ENCODE data around the gene TWF2. TPM values are rescaled to one million over a fixed set of nuclear protein-coding genes. Genes with fewer than 3 reads are reported as not detected.

The TWF2 gene
- total and polyA plus RNA-seq, 2 of the 13 experiments (the other 11 are each of a cell fraction or from before 2014, with no cell fraction given) = 45.5 to 108 TPM

DNA sequence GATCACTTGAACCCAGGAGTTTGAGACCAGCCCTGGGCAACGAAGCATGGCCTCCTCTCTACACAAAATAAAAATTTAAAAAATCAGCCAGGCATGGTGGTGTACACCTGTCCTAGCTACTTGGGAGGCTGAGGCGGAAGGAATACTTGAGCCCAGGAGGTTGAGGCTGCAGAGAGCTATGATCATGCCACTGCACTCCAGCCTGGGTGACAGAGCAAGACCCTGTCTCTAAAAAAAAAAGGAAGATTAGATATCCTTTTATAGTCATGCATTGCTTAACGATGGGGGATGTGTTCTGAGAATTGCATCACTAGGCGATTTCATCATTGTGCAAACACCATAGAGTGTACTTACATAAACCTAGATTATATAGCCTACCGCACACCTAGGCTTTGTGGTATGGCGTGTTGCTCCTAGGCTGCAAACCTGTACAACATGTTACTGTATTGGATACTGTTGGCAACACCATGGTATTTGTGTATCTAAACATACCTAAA, 28.4 kb downstream of the TWF2 start (continued):
- no peak for TF ChIP-seq MYNN (CRISPR knock-in tag; IDR thresholded peaks at IDR 0.05; ENCODE audit: low read depth)
- TF ChIP-seq, protein P1, sequence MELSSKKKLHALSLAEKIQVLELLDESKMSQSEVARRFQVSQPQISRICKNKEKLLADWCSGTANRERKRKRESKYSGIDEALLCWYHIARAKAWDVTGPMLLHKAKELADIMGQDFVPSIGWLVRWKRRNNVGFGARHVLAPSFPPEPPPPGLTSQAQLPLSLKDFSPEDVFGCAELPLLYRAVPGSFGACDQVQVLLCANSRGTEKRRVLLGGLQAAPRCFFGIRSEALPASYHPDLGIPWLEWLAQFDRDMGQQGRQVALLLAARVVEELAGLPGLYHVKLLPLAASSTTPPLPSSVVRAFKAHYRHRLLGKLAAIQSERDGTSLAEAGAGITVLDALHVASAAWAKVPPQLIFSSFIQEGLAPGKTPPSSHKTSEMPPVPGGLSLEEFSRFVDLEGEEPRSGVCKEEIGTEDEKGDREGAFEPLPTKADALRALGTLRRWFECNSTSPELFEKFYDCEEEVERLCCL (CRISPR knock-in tag; IDR thresholded peaks at IDR 0.05; ENCODE audit: borderline replicate concordance) = no peak
- TF ChIP-seq HOXA9 (CRISPR knock-in tag; IDR thresholded peaks at IDR 0.05; ENCODE audit: borderline replicate concordance) = no peak
- TF ChIP-seq FLYWCH1 (CRISPR knock-in tag; IDR thresholded peaks at IDR 0.05) = no peak
- no peak for TF ChIP-seq ZNF780A (CRISPR knock-in tag; IDR thresholded peaks at IDR 0.05)
- TF ChIP-seq MTF1 (CRISPR knock-in tag; IDR thresholded peaks at IDR 0.05) = no peak
- peak; percentile 93 for TF ChIP-seq NFKBIZ (CRISPR knock-in tag; IDR thresholded peaks at IDR 0.05)
- 0 out of 2 replicates have a peak, but pooled peaks have one; percentile 63 for TF ChIP-seq NKX3-1 (CRISPR knock-in tag; IDR thresholded peaks at IDR 0.05)
- TF ChIP-seq ZIK1 (CRISPR knock-in tag; IDR thresholded peaks at IDR 0.05; ENCODE audit: borderline replicate concordance, low read depth) = no peak
- TF ChIP-seq, protein P2, sequence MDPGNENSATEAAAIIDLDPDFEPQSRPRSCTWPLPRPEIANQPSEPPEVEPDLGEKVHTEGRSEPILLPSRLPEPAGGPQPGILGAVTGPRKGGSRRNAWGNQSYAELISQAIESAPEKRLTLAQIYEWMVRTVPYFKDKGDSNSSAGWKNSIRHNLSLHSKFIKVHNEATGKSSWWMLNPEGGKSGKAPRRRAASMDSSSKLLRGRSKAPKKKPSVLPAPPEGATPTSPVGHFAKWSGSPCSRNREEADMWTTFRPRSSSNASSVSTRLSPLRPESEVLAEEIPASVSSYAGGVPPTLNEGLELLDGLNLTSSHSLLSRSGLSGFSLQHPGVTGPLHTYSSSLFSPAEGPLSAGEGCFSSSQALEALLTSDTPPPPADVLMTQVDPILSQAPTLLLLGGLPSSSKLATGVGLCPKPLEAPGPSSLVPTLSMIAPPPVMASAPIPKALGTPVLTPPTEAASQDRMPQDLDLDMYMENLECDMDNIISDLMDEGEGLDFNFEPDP (CRISPR knock-in tag; conservative IDR thresholded peaks at IDR 0.05) = no peak
- TF ChIP-seq, protein P3, sequence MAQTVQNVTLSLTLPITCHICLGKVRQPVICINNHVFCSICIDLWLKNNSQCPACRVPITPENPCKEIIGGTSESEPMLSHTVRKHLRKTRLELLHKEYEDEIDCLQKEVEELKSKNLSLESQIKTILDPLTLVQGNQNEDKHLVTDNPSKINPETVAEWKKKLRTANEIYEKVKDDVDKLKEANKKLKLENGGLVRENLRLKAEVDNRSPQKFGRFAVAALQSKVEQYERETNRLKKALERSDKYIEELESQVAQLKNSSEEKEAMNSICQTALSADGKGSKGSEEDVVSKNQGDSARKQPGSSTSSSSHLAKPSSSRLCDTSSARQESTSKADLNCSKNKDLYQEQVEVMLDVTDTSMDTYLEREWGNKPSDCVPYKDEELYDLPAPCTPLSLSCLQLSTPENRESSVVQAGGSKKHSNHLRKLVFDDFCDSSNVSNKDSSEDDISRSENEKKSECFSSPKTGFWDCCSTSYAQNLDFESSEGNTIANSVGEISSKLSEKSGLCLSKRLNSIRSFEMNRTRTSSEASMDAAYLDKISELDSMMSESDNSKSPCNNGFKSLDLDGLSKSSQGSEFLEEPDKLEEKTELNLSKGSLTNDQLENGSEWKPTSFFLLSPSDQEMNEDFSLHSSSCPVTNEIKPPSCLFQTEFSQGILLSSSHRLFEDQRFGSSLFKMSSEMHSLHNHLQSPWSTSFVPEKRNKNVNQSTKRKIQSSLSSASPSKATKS (CRISPR knock-in tag; IDR thresholded peaks at IDR 0.05) = no peak
- TF ChIP-seq ZNF292 (CRISPR knock-in tag; IDR thresholded peaks at IDR 0.05; ENCODE audit: borderline replicate concordance, low read depth) = no peak
- TF ChIP-seq POGZ (CRISPR knock-in tag; IDR thresholded peaks at IDR 0.05) = peak; percentile 61
- TF ChIP-seq, protein P4, sequence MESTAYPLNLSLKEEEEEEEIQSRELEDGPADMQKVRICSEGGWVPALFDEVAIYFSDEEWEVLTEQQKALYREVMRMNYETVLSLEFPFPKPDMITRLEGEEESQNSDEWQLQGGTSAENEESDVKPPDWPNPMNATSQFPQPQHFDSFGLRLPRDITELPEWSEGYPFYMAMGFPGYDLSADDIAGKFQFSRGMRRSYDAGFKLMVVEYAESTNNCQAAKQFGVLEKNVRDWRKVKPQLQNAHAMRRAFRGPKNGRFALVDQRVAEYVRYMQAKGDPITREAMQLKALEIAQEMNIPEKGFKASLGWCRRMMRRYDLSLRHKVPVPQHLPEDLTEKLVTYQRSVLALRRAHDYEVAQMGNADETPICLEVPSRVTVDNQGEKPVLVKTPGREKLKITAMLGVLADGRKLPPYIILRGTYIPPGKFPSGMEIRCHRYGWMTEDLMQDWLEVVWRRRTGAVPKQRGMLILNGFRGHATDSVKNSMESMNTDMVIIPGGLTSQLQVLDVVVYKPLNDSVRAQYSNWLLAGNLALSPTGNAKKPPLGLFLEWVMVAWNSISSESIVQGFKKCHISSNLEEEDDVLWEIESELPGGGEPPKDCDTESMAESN (CRISPR knock-in tag; conservative IDR thresholded peaks at IDR 0.05) = peak; percentile 86
- TF ChIP-seq IRX3 (CRISPR knock-in tag; IDR thresholded peaks at IDR 0.05; ENCODE audit: borderline replicate concordance, low read depth) = peak; percentile 45; the same call in 1 of the 2 replicates
- no peak for TF ChIP-seq XBP1 (CRISPR knock-in tag; IDR thresholded peaks at IDR 0.05)
- TF ChIP-seq ZNF430 (CRISPR knock-in tag; IDR thresholded peaks at IDR 0.05) = 0 out of 2 replicates have a peak, but pooled peaks have one; percentile 41
- TF ChIP-seq TCF7 (IDR thresholded peaks at IDR 0.05; ENCODE audit: low read depth) = peak; percentile 54
- TF ChIP-seq LCORL (IDR thresholded peaks at IDR 0.05) = peak; percentile 81
- peak; percentile 70; the same call in 1 of the 2 replicates for TF ChIP-seq LCORL (CRISPR knock-in tag; IDR thresholded peaks at IDR 0.05)
- no peak for TF ChIP-seq ZNF263 (CRISPR knock-in tag; IDR thresholded peaks at IDR 0.05)
